ENCODE measurements around the gene EIF4G1.

The EIF4G1 gene

GRCh38 chr3:184352897-184353545, 38.6 kb downstream of the EIF4G1 start:
- DNase-seq = no peak

GRCh38 chr3:184353546-184353941, 39.1 kb downstream of the EIF4G1 start:
- DNase-seq = no peak

GRCh38 chr3:184354121-184354728, 39.8 kb downstream of the EIF4G1 start:
- DNase-seq = peak; percentile 67

- DNase-seq = no peak
These were observed 40.3 kb downstream of the EIF4G1 start for GRCh38 chr3:184354754-184355153.

- no peak for DNase-seq
These were observed 41.0 kb downstream of the EIF4G1 start for GRCh38 chr3:184355261-184356040.

GRCh38 chr3:184357248-184358123, 43.1 kb downstream of the EIF4G1 start:
- DNase-seq = no peak

- DNase-seq = no peak
These were observed 43.8 kb downstream of the EIF4G1 start for GRCh38 chr3:184358124-184358767.

GRCh38 chr3:184358921-184359350, 44.5 kb downstream of the EIF4G1 start:
- DNase-seq = no peak

GRCh38 chr3:184359610-184360009, 45.2 kb downstream of the EIF4G1 start:
- DNase-seq = no peak

- DNase-seq = no peak
These were observed 45.9 kb downstream of the EIF4G1 start for GRCh38 chr3:184360070-184360928.

- DNase-seq = no peak
These were observed 46.6 kb downstream of the EIF4G1 start for GRCh38 chr3:184360929-184361531.

- DNase-seq = peak; percentile 39
These were observed 47.1 kb downstream of the EIF4G1 start, which contains the start of the genes CLCN2 and POLR2H for GRCh38 chr3:184361532-184361931. Gene CLCN2 (minus strand): TSS chr3:184361605. CDS start chr3:184361479, 126 bp downstream. Gene POLR2H (plus strand): TSS chr3:184361710. CDS start chr3:184363493, 1,783 bp downstream.

- peak; percentile 39 for DNase-seq
These were observed 47.7 kb downstream of the EIF4G1 start for GRCh38 chr3:184361932-184362667.

GRCh38 chr3:184362668-184363546, 48.5 kb downstream of the EIF4G1 start:
- DNase-seq = peak; percentile 95

GRCh38 chr3:184366619-184367289, 52.3 kb downstream of the EIF4G1 start:
- no peak for DNase-seq

- DNase-seq = no peak
These were observed 53.7 kb downstream of the EIF4G1 start for GRCh38 chr3:184368116-184368515.

- no peak for DNase-seq
These were observed 54.3 kb downstream of the EIF4G1 start for GRCh38 chr3:184368586-184369183.

GRCh38 chr3:184371570-184372018, 57.2 kb downstream of the EIF4G1 start:
- DNase-seq = peak; percentile 66
